Parathyroid adenoma (tissue), 2 donors: ENCODE results near the gene PRKCH.

Experiments
- H2AFZ ChIP-seq: fragments of 300-600 bp; sonication (generic); one replicate; pipeline ENCODE4 v1.7.0; 2017; ENCODE audit warnings: antibody characterized with exemption, mild to moderate bottlenecking
- H3K27ac ChIP-seq: fragments of 300-600 bp; sonication (generic); one replicate; pipeline ENCODE4 v1.7.0; 2017
- H3K27me3 ChIP-seq: fragments of 300-600 bp; sonication (generic); one replicate; pipeline ENCODE4 v1.7.0; 2017; ENCODE audit warnings: low read length; ENCODE audit not compliant: control insufficient read depth, insufficient read depth
- H3K36me3 ChIP-seq: fragments of 300-600 bp; sonication (generic); one replicate; pipeline ENCODE4 v1.7.0; 2017; ENCODE audit warnings: low read length; ENCODE audit not compliant: control insufficient read depth, insufficient read depth
- H3K4me1 ChIP-seq: fragments of 300-600 bp; sonication (generic); one replicate; pipeline ENCODE4 v1.7.0; 2017; ENCODE audit warnings: control low read depth
- H3K4me2 ChIP-seq: fragments of 300-600 bp; sonication (generic); one replicate; pipeline ENCODE4 v1.7.0; 2017; ENCODE audit warnings: low read length
- H3K4me3 ChIP-seq: fragments of 300-600 bp; sonication (generic); one replicate; pipeline ENCODE4 v1.7.0; 2017; ENCODE audit warnings: low read depth, low read length
- H3K79me2 ChIP-seq: fragments of 300-600 bp; sonication (generic); one replicate; pipeline ENCODE4 v1.7.0; 2017; ENCODE audit warnings: control low read depth
- H3K9ac ChIP-seq: fragments of 300-600 bp; sonication (generic); one replicate; pipeline ENCODE4 v1.7.0; 2017; ENCODE audit warnings: mild to moderate bottlenecking
- H3K9me3 ChIP-seq: fragments of 300-600 bp; sonication (generic); one replicate; pipeline ENCODE4 v1.7.0; 2017; ENCODE audit warnings: low read length; ENCODE audit not compliant: control insufficient read depth
- TF ChIP-seq, protein P1 (sequence below): fragments of 300-600 bp; sonication (generic); IDR thresholded peaks from one replicate; pipeline ENCODE4 v1.7.0; 2017; ENCODE audit warnings: antibody characterized with exemption, mild to moderate bottlenecking
- donor health status: primary hyperparathyroidism.

PRKCH gene

DNA sequence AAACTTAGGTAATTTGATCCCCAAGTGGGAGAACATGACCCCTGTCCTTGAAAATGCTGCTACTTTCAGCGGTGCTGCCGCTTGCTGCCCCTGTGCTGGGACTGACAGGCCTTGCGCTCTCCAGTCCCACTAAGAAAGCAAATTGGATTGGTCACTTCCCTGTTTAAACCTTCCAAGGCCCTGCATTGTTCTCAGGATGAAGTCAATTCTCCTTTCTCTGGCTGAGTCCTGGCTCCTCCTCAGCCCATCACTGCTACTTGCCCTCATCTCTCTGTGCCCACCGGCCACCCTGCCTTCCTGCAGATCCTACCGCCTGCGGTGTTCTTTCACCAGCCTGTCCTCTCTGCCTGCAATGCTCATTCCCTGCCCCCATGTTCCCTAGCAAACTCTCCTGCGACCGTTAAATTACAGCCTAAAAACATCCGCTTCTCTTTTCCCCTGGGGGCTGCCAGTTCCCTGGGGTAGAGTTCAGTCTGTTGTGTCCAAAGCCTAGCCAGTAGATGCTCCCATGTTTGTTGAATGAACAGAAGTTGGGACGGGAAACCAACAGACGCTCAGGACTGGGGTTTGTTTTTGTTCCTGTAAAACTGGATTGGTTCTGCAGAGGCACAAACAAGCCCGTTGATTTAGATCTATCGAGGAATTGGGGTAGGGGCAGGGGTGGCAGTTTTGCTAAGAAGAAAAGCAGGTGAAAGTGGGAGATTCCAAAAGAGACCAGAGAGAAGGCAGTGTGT is 246.6 kb downstream of the PRKCH start:
- H3K9ac ChIP-seq: no peak overlapping the region
- no peaks in the 10 kb centered on the region for H3K79me2 ChIP-seq

DNA sequence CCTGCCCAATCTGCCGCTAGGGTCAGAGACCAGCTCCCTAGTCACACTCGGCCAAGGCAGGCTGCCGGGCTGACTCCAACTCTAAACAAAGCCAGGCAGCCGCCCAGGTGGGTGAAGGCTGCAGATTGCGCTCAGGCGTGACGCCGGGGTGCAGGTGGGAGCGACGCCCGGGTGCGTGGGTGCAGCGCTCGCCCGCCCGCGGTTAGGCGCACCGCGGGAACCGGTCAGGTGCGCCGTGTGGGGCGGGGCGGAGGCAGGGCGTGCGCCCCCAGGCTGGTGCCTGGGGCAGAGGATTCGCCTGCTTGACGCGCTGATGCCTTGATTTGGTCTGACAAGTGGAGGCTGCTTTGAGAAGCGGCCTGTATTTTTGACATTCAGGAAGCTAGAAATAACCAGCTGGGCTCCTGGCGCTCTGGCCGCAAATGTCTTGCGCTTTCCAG is 247.2 kb downstream of the PRKCH start:
- H2AFZ ChIP-seq: peak overlapping the region; percentile 77
- H3K4me2 ChIP-seq: peak overlapping the region; percentile 65
- H3K9ac ChIP-seq: no peak overlapping the region
- peak overlapping the region; percentile 16 for H3K27ac ChIP-seq
- TF ChIP-seq, protein P1, sequence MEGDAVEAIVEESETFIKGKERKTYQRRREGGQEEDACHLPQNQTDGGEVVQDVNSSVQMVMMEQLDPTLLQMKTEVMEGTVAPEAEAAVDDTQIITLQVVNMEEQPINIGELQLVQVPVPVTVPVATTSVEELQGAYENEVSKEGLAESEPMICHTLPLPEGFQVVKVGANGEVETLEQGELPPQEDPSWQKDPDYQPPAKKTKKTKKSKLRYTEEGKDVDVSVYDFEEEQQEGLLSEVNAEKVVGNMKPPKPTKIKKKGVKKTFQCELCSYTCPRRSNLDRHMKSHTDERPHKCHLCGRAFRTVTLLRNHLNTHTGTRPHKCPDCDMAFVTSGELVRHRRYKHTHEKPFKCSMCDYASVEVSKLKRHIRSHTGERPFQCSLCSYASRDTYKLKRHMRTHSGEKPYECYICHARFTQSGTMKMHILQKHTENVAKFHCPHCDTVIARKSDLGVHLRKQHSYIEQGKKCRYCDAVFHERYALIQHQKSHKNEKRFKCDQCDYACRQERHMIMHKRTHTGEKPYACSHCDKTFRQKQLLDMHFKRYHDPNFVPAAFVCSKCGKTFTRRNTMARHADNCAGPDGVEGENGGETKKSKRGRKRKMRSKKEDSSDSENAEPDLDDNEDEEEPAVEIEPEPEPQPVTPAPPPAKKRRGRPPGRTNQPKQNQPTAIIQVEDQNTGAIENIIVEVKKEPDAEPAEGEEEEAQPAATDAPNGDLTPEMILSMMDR: no peak
- peaks cover 30% of the 10 kb centered on the region for H3K4me1 ChIP-seq
- no peaks in the 10 kb centered on the region for H3K27me3 ChIP-seq
- H3K36me3 ChIP-seq: no peaks in the 10 kb centered on the region
- peak overlapping the region; percentile 34 for H3K4me3 ChIP-seq
- no peaks in the 10 kb centered on the region for H3K9me3 ChIP-seq
- H3K79me2 ChIP-seq: no peaks in the 10 kb centered on the region

More for the DNA sequence above, 246.6 kb downstream of the PRKCH start:
- Histone ChIP-seq H3K27ac (peak overlapping the region; percentile 16), H3K36me3 (no peaks in the 10 kb centered on the region), H3K27me3 (no peaks in the 10 kb centered on the region), H3K4me2 (peak overlapping the region; percentile 65), H3K4me3 (peak overlapping the region; percentile 34), H2AFZ (peak overlapping the region; percentile 77), H3K9me3 (no peaks in the 10 kb centered on the region), H3K4me1 (peaks cover 33% of the 10 kb centered on the region)
- TF ChIP-seq, protein P1: no peak

DNA sequence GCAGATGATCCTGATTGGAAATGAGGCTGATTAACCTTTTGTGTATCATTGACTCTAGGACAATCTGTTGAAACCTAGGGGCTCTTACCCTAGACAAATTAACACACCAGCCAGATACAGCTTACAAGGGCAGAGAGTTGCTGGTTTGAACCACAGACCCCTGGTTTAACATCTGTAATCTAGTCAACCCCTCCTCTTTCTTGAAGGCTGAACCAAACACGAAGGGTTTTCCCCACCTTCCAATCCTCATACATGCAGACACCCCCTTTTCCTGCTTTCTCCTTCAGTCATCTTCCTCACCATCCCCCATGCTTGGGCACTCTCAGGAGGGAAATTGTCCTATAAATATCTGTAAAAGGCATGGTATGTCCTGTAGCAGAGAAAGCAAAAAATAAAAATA is 247.9 kb downstream of the PRKCH start:
- Histone ChIP-seq H3K27me3 (no peaks in the 10 kb centered on the region), H3K79me2 (no peaks in the 10 kb centered on the region), H3K4me2 (no peak overlapping the region), H3K27ac (peak overlapping the region; percentile 16), H2AFZ (peak overlapping the region; percentile 77), H3K4me3 (no peak overlapping the region), H3K36me3 (no peaks in the 10 kb centered on the region), H3K9me3 (no peaks in the 10 kb centered on the region), H3K4me1 (peaks cover 30% of the 10 kb centered on the region), H3K9ac (no peak overlapping the region)
- TF ChIP-seq, protein P1: no peak

- Histone ChIP-seq H3K4me1 (peaks cover 30% of the 10 kb centered on the region), H3K9ac (no peak overlapping the region), H3K36me3 (no peaks in the 10 kb centered on the region), H3K27me3 (no peaks in the 10 kb centered on the region), H3K79me2 (no peaks in the 10 kb centered on the region), H2AFZ (no peak overlapping the region), H3K27ac (peak overlapping the region; percentile 11), H3K4me3 (no peak overlapping the region), H3K4me2 (no peak overlapping the region), H3K9me3 (no peaks in the 10 kb centered on the region)
- TF ChIP-seq, protein P1: no peak
Observed at GRCh38 chr14:61569812-61570548, 248.6 kb downstream of the PRKCH start.
